Tibial nerve (tissue), 4 donors: ENCODE results near the gene CEP19. TPM values are rescaled to one million over a fixed set of nuclear protein-coding genes. Genes with fewer than 3 reads are reported as not detected.

Source experiments
- DNase-seq, 2 donors: peaks; one replicate each; pipeline ENCODE4 v3.0.0-alpha.2; 2019; ENCODE audit warnings: low spot score in 2 of 2
- H3K27ac ChIP-seq, 4 donors: fragments of 200-600 bp; sonication (generic) in 3 of 4; one replicate each; pipeline ENCODE4 v1.5.1; 2017 to 2019; ENCODE audit warnings: mild to moderate bottlenecking in 1 of 4
- H3K27me3 ChIP-seq, 2 donors: fragments of 200-600 bp; sonication (generic) in 1 of 2; one replicate each; pipeline versions ENCODE4 v1.5.1 to v1.6.0; 2017 to 2019
- H3K36me3 ChIP-seq, 3 donors: fragments of 200-600 bp; sonication (generic); one replicate each; pipeline ENCODE4 v1.5.1; 2018 to 2019
- H3K4me1 ChIP-seq, 4 donors: fragments of 200-600 bp; sonication (generic) in 3 of 4; one replicate each; pipeline ENCODE4 v1.5.1; 2017 to 2019
- H3K4me3 ChIP-seq, 4 donors: fragments of 200-600 bp; sonication (generic) in 3 of 4; one replicate each; pipeline ENCODE4 v1.5.1; 2017 to 2019; ENCODE audit warnings: mild to moderate bottlenecking in 1 of 4, moderate library complexity in 1 of 4
- H3K9me3 ChIP-seq, 4 donors: fragments of 200-600 bp; sonication (generic) in 3 of 4; one replicate each; pipeline ENCODE4 v1.5.1; 2017 to 2019
- CTCF ChIP-seq, 5 experiments: fragments of 200-600 bp in 3 of 5; fragments of 450-650 bp in 2 of 5; sonication (generic) in 3 of 5; IDR thresholded peaks; one replicate each; pipeline ENCODE4 v1.5.1; 2016 to 2019; ENCODE audit warnings: antibody characterized with exemption in 5 of 5, mild to moderate bottlenecking in 3 of 5, moderate library complexity in 2 of 5
- EP300 ChIP-seq, 2 donors: sonication (generic); formaldehyde crosslinking; IDR thresholded peaks; one replicate each; pipeline ENCODE4 v1.6.1; 2017; ENCODE audit warnings: antibody characterized with exemption in 2 of 2, mild to moderate bottlenecking in 1 of 2
- POLR2A ChIP-seq, 2 donors: fragments of 450-650 bp; IDR thresholded peaks; one replicate each; pipeline ENCODE4 v1.6.1; 2017; ENCODE audit warnings: antibody characterized with exemption in 2 of 2, mild to moderate bottlenecking in 2 of 2, moderate library complexity in 2 of 2
- WGBS, 2 donors: methylation state at CpG; one replicate each; pipeline ENCODE4 v1.1.5; 2018; 5-methylcytosine and 5-hydroxymethylcytosine counted together
- small RNA-seq: library from RNA; depleted of rRNA; stranded (forward); fragments of <200 nt; gene quantifications from one replicate; pipeline ENCODE3, GENCODE V24; 2016
- total RNA-seq, 4 donors: library from RNA; depleted of rRNA; stranded (reverse); fragments of >200 nt; gene quantifications; one replicate each; pipeline ENCODE4 v1.1.0, GENCODE V29; 2016

CEP19 gene
- total RNA-seq, 4 donors from 2014 or later: 1.8 to 4.0 (median 3.2) TPM

- Histone ChIP-seq H3K9me3 (no peaks in the 10 kb centered on the region), H3K4me3 (no peak overlapping the region), H3K4me1 (peaks cover 0 to under 1% (median 0%) of the 10 kb centered on the region in 4 donors), H3K27me3 (no peaks in the 10 kb centered on the region), H3K27ac (no peak overlapping the region), H3K36me3 (peaks cover 0 to 25% (median 0%) of the 10 kb centered on the region in 3 donors)
- TF ChIP-seq POLR2A (IDR thresholded peaks at IDR 0.05) (no peak), EP300 (IDR thresholded peaks at IDR 0.05) (no peak), CTCF (IDR thresholded peaks at IDR 0.05) (no peak)
- WGBS, 2 donors: 90 to 91% methylated on average over 32 of the region's 32 CpGs
- no peak for DNase-seq
Measured at GRCh38 chr3:196660381-196661166, 51.5 kb downstream of the CEP19 start.

- TF ChIP-seq POLR2A (IDR thresholded peaks at IDR 0.05) (no peak), EP300 (IDR thresholded peaks at IDR 0.05) (no peak), CTCF (IDR thresholded peaks at IDR 0.05) (no peak)
- Histone ChIP-seq H3K27me3 (no peaks in the 10 kb centered on the region), H3K9me3 (no peaks in the 10 kb centered on the region), H3K4me3 (no peak overlapping the region), H3K36me3 (peaks cover 0 to 27% (median 0%) of the 10 kb centered on the region in 3 donors), H3K4me1 (no peaks in the 10 kb centered on the region), H3K27ac (no peak overlapping the region)
- 91 to 96% methylated on average over 15 to 34 of the region's 35 CpGs for WGBS, 2 donors
- no peak for DNase-seq
Measured at GRCh38 chr3:196659901-196660351, 52.1 kb downstream of the CEP19 start.

Small RNA genes lying within 50 kb of the gene (small RNA-seq; reads per million reads assigned to genes)
- gene RNU4-89P: not detected
- not detected for gene RNU6-646P

Other genes starting within 250 kb of the CEP19 start
- gene RNF168, start 208.5 kb downstream of the CEP19 start, total RNA-seq: 10 to 100 TPM; 23.6 to 26.2 (median 24.9) TPM
- gene SMCO1, start 196.9 kb downstream of the CEP19 start, total RNA-seq: not detected
- gene WDR53, start 143.7 kb downstream of the CEP19 start, total RNA-seq: 10 to 100 TPM in 1 of 4 donors, 1 to 10 TPM in 3; 6.1 to 17.4 (median 9.1) TPM
- 10 to 100 TPM in 1 of 4 donors, 1 to 10 TPM in 3; 7.8 to 14.9 (median 8.7) TPM for gene FBXO45, start 143.6 kb downstream of the CEP19 start, total RNA-seq
- gene NRROS, start 72.6 kb downstream of the CEP19 start, total RNA-seq: 10 to 100 TPM in 3 of 4 donors, 1 to 10 TPM in 1; 8.6 to 16.4 (median 12.7) TPM
- gene PIGX, start 127 bp upstream of the CEP19 start, total RNA-seq: 10 to 100 TPM; 28.8 to 57.9 (median 33.7) TPM
- gene PAK2, start 27.6 kb upstream of the CEP19 start, total RNA-seq: 10 to 100 TPM; 43.3 to 75.6 (median 49.8) TPM
- gene SENP5, start 155.7 kb upstream of the CEP19 start, total RNA-seq: 10 to 100 TPM; 41.1 to 60.6 (median 44.1) TPM
- 10 to 100 TPM; 25.1 to 45.6 (median 36.6) TPM for gene NCBP2, start 230.3 kb upstream of the CEP19 start, total RNA-seq